HG03280 (cell line): ENCODE data around the gene FAHD2A.
"Not testable (repeated sequence)": the region's sequence is repeated elsewhere in the genome, so short reads cannot be mapped to it uniquely, and the experiment has no call there.

Experiments
- ATAC-seq: cut with Tn5 transposase; IDR thresholded peaks from one replicate; pipeline ENCODE4 v1.9.1; 2021; ENCODE audit warnings: mild to moderate bottlenecking, moderate library complexity; ENCODE audit not compliant: unreplicated experiment

Gene FAHD2A

DNA sequence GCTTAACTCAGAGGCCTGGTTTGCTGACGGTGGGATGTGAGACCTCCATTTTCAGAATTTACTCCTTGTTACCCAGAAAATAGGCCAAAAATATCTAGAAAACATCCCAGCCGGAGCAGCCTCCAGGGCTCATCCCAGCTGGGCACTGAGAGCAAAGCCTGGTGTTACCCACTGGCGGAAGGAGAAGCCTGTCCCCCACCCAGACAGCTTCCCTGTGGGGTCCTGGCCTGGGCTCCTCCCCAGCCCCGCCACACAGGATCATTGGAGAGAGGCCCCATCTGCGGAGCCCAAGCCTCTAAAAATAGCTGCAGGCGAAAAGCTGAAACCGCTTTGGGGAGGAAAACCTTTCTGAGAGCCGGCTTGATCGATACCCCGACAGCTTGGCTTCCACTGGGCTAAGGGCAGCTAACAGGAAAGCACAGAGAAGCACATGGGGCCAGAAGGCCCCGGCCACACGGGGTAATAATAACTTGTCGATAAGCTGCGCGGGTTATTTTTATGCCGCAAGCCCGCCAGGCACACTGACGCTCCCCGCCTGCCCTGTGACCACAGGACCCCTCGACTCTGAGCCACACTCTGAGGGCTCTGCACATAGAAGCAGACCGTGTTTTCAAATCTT, 26.9 kb upstream of the FAHD2A start:
- no peak for ATAC-seq

DNA sequence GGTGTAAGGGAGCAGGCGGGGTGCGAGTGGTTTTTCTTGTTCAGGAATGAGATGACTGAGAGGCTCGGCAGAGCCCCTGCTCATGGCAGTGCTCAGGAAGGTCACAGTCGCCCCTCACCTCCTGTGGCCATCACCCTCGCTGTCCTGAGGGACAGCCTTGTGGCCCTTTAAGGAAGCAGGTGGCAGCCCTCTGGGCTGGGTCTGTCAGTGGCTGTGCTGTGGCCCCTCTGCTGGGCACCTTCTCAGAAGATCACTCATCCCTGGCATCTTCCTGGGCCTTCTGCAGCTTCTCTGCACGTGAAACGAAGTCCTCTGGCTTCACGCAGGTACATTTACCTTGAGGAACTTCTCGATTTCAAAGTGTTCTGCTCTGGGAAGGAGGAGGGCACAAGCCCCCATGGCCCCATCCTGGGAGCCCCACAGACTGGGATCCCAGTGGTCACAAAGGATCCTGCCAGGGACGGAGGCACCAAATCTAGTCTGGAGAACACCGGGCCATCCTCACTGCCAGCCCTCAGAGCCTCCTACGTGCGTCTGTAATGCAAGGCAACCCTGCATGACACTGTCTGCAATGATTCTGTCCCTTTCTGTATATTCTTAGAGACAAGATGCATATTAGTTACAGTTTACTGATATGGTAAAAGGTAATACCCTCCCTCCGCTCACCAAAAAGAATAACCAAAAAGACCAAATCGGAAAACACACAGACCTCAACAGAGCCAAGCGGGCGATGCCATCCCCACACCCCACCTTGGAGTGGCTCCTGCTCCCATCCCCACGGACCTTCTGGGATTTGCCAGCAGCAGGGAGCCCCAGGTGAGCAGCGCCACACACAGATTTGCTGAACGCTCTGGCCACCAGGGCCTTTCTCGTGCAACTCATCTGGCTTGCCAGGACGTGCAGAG, 25.9 kb upstream of the FAHD2A start:
- no peak for ATAC-seq

DNA sequence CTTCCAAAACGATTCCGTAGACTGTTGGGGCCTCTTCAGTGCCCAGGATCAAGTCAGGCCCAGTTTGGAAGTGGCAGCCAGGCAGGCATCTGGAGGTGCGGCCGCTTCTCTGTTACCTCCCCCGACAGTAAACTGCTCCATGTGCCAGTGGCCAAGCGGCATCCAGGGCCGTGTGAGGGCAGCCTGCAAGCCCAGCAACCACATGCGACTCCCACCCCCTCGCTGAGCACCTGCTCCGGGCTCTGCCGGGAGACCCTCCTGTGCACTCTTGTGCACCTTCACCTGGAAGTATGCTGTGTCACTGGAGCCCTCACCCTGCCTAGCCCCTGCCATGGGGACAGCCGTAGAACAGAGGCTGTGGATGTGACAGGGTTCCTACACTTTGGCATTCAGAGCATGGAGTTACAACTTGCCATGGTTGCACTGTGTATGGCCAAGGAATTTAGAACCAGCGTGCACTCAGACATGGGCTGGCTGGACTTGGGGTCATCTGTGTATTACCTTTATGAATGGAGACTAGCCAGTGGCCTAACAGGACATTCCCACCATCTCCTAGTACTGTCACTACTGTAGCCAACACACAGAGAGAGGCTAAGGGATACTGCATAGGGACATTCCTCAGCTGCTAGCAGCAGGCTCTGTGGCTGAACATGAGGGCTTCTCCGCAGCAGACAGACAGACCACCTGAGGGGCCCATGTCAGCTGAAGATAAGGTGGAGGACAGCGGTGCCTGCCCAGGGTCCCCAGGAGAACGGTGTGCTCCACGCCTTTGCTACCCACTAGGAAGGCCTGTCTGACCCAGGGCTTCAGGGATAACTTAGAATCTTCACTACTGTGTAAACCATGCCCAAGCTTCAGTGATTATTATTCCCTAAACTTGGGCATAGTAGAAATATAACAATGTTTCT, 25.0 kb upstream of the FAHD2A start:
- no peak for ATAC-seq

DNA sequence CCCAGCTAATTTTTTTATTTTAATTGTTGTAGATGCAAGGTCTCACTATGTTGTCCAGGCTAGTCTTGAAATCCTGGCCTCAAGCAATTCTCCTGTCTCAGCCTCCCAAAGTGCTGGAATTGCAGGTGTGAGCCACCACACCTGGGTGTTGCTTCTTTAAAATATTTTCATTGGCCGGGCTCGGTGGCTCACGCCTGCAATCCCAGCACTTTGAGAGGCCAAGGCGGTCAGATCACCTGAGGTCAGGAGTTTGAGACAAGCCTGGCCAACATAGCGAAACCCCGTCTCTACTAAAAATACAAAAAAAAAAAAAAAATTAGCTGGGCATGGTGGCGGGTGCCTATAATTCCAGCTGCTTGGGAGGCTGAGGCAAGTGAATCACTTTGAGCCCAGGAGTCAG, 24.2 kb upstream of the FAHD2A start:
- not testable (repeated sequence) for ATAC-seq

DNA sequence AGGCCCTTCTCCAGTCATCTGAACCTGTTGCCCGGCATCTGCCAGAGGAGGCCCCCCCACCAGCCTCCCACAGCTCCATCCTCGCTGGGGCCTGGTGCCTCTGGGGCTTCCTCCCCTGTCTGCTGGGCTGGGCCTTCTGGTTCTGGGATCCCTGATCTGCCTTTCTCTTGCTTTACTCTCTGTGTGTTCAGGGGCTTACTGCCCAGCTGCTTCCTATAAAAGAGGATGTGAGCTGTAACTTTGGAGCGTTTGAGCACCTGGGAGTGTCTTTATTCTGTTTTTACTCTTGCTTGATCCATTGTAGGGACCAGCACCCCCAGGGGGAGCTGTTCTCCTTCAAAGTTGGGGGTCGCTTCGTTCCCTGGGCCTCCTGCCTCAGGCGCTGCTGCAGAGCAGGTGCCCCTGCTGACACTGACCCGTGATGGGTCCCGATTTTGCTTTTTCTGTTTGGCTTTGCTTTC, 23.1 kb upstream of the FAHD2A start:
- ATAC-seq, result no peak

DNA sequence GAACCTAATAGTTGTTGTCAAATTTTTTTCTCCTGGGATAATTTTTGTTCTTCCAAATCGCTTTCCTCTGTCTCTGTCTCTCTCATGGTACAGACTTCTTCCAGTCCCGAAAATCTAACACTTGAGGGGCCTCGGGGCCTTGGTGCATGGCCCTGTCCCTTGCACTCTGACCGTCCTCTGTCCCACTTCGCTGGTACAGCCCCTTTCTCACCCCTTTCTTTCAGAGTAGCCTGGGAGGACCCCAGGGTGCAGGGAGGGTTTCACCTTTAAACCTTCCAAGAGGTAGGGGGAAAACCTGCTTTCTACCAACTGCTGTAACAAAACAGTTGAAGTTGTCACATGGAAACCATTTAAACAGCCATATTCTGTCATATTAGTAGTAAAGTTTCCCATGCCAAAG, 22.2 kb upstream of the FAHD2A start:
- ATAC-seq, result no peak

DNA sequence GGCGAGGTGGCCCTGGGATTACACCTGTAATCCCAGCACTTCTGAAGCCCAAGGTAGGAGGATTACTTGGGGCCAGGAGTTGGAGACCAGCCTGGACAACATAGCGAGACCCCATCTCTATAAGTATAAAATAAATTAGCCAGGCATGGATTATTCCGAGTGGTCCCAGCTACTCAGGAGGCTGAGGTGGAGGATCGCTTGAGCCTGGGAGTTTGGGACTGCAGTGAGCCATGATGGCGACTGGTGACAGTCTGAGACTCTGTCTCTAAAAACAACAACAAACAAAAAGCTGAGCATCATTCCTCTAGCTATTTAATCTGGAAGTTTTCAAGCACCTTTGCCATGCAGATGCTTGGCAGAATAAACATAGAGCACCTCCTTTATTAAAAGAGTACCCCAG, 21.8 kb upstream of the FAHD2A start:
- ATAC-seq, result no peak

DNA sequence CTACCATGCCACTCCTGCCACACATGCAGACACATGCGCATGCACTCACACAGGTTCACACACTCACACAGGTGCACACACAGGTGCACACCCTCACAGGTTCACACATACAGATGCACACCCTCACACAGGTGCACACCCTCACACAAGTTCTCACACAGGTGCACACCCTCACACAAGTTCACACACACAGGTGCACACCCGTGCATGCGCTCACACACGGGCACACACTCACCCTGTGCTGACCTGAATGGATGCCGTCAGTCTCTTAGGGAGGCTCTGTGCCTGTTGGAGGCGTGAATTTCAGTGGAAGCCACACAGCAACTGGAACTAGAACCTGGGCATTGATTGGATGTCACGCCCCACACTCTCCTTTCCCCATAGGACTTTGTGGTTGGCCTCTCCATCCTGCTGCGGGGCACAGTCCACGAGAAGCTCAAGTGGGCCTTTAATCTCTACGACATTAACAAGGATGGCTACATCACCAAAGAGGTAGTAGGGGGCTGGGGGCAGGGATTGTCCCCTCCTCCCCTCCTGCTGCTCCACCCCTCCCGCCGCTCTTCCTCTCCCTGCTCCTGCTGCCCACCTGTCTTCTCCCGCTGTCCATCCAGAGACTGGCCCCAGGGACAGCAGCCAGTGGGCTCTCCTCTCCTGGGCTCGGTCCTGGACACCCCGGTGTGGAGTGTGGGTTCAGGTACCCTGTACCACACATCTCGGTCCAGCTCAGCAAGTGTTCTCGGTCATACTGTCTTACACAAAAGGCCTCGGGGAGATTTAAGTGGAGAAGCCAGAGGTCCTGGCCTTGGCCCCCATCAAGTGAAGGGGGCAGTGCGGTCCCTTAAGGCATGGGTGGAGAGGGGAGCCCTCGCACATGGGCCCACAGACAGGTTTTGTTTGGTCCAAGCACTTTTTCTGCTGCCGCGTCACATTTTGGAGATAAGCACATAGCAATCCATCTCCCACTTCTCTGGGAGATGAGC, 21.0 kb upstream of the FAHD2A start:
- ATAC-seq, result no peak

DNA sequence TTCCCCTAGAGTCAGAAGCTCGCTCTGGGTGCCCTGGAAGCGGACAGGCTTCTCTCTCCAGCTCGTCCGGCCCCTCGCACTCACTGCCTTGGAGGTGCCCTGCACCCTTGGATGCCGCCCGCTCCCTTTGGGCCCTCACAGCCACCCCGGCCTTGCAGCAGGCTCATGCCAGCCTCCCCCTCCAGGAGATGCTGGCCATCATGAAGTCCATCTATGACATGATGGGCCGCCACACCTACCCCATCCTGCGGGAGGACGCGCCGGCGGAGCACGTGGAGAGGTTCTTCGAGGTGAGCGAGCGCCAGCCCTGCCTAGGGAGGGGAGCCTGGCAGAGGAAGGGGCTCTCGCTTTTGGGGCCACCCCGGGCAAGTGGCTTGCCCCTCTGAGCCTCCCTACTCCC, 20.3 kb upstream of the FAHD2A start:
- ATAC-seq, result no peak

DNA sequence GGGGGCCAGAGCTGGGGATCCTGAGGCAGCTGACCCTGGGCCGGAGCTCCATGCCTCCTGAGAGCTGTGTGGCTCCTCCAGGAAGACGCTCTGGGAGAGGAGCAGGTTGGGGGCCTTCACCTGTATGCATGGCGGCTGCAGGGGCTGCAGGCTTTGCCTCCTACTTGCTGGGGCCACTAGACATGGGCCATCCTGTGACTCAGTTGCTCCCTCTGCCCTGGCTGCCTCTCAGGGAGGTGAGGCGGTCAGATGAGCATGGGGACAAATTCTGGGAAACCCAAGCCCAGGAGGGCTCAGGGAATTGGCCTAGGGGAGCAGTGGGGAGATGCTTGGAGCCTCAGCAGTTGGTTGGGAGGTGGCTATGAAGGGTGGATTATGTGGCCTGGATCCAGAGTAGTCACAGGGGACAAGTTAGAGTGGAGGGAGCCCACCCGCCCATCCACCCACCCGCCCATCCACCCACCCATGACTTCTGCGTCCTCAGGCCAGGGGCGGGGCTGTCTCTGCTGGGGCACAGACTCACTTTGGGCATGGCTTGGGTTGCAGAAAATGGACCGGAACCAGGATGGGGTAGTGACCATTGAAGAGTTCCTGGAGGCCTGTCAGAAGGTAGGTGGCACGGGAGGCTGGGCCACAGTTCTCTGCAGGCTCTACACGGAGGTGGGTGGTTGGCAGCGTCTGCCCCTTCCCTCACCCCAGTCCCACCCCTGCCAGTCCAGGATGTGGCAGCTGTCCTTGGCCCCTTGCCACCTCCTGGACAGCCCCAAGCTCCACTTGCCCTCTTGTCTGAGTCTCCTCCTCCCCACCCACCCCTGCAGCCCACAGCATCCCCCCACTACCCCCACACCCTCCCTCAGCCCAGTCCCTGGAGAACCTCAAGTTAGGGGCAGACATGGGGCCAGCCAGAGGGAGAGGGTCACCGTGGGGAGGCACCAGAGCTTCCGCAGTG, 19.5 kb upstream of the FAHD2A start:
- no peak for ATAC-seq

DNA sequence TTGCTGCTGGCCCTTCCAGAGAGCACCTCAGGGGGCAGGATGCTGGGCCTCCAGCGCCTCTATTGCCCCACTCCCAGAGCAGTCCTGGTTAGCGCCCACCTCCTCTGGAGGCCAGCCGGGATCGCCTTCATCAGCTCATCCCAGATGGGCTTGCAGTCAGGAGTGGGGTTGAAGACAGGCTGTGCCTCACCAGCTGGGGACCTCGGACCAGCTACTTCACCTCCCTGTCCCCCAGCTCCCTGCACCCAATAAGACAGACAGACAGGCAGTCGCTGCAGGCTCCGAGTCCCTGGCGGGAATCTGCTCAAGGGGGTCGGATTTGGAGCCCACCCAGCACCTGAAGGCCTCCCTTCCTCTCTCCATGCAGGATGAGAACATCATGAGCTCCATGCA, 18.9 kb upstream of the FAHD2A start:
- no peak for ATAC-seq

DNA sequence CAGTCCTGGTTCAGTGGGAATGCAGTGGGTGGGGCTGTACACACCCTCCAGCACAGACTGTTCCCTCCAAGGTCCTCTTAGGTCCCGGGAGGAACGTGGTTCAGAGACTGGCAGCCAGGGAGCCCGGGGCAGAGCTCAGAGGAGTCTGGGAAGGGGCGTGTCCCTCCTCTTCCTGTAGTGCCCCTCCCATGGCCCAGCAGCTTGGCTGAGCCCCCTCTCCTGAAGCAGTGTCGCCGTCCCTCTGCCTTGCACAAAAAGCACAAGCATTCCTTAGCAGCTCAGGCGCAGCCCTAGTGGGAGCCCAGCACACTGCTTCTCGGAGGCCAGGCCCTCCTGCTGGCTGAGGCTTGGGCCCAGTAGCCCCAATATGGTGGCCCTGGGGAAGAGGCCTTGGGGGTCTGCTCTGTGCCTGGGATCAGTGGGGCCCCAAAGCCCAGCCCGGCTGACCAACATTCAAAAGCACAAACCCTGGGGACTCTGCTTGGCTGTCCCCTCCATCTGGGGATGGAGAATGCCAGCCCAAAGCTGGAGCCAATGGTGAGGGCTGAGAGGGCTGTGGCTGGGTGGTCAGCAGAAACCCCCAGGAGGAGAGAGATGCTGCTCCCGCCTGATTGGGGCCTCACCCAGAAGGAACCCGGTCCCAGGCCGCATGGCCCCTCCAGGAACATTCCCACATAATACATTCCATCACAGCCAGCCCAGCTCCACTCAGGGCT, 17.5 kb upstream of the FAHD2A start:
- no peak for ATAC-seq

DNA sequence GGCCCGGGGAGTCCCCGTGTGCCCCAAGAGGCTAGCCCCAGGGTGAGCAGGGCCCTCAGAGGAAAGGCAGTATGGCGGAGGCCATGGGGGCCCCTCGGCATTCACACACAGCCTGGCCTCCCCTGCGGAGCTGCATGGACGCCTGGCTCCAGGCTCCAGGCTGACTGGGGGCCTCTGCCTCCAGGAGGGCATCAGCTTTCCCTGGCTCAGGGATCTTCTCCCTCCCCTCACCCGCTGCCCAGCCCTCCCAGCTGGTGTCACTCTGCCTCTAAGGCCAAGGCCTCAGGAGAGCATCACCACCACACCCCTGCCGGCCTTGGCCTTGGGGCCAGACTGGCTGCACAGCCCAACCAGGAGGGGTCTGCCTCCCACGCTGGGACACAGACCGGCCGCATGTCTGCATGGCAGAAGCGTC, 16.9 kb upstream of the FAHD2A start:
- no peak for ATAC-seq

DNA sequence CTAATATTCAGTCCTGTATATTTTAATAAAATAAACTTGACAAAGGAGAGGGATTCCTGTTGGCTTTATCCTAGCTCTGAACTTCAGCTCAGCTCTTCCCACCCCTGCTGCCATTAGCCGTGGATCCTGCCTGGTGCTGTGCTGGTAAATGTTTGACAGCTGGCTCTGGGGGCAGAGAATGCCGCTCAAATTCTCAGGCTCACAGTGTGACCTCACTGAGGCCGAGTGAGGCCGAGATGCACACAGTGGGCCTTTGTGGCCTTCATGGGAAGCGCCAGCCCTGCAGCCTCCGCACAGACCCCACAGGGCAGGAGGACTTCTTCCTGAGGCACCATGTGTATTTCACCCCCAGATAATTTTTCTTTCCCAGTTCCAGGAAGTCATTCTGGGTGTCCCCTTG, 16.5 kb upstream of the FAHD2A start:
- no peak for ATAC-seq

DNA sequence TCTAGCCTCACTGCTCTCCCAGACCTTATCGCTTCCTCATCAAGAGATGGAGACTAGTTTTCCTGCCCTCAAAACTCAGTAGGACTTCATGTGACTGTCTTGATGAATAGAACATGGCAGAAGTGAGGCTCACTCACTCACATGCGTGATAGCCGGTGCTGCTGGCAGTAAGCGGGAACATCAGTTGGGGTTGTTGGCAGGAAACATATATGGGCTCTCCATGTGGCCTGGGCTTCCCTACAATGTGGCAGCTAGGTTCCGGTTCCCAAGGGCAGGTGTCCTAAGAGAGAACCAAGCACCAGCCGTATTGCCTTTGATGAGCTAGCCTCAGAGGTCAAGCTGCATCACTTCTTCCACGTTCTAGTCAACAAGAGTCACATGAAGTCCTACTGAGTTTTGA, 15.2 kb upstream of the FAHD2A start:
- ATAC-seq, result no peak

DNA sequence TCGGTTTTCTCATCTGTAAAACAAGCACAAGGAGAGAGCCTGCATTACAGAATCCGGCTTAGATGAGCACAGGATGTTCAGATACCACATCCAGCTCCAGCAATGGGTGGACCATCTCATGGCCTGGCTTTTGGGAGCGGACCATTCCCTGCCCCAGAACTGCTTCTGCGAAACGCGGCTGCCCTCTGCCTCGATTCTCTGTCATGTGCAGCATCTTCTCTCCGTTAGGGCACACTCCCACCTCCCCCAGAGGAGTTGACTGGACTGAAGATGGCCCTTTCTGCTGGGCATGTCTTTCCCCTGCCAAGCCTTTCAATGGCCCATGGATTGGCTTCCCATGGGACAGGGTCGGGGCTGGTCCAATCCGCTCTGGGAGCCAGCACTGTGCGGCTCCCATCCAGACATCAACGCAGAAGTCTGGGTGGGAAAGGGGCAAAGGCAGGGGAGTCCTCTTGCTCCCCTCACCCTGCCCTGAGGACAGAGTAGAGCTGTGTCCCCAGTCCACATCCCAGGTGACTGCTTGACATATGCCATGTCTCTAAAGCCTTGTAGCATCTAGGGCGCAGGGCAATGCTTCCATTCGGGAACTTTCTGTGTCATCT, 14.3 kb upstream of the FAHD2A start:
- no peak for ATAC-seq

DNA sequence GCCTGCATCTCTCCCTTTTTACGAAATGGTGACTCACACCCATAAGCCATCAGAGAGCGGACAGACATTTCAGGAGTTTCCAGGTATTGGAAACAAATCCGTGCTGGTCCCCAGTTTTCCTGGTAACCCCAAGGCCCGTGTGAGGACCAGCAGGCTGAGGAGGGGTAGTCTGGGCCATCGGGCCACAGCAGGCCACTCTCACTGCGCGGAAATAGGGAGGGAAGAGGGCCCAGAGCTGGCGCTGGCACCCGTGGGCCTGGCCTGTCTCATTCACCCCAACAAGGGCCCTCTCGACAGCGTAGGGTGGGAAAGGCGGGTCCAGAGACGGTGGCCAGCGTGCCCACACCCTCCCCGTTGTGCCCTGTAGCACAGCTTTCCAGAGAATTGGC, 13.7 kb upstream of the FAHD2A start:
- ATAC-seq, result no peak
